ENCODE results near the gene ZBTB7C.
"Not testable (repeated sequence)": the region's sequence is repeated elsewhere in the genome, so short reads cannot be mapped to it uniquely, and the experiment has no call there.

The ZBTB7C gene

DNA sequence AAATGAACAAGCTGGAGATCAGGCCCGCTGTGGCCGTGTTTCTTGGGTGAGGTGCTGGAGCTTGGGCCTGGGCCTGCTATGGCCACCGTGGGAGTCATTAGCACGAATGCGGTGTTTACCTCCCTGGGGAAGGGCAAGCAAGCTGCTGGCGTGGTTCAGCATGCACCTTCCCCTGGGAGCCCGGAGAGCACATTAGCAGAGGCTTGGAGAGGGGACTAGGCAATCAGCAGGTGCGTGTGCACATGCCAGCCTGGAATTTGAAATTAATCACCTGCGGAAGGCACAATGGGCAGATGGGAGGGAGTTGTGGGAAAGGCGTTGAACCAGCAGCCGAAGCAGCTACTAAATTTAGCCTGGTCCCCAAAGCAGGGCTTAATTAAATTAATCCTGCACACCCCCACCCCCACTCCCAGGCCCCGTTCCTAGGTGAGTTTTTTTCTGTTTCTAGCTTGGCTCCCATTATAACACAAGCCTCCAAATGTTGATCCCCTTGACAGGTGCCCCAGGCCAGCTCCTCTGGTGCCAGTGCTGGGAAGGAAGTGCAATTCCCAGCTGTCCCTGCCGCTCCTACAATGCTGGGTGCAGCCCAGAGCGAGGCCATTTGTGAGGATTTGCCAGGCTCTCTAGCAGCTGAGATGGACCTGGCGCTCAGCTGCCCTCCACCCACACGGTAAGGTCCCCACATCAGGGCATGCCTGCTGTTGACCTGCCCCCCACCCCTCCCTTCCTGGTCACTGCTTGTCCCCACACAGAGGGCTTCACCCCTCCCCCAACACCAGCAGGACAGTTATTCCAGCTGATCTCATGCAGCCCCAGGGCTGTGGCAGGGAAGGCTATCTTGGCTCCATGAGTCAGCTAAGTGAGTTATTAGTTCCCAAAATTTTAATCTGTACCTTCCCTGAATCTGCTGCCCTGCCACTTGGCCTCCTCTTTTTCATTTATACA is 115.0 kb downstream of the ZBTB7C start:
- DNase-seq: peak; percentile 69 to 92

DNA sequence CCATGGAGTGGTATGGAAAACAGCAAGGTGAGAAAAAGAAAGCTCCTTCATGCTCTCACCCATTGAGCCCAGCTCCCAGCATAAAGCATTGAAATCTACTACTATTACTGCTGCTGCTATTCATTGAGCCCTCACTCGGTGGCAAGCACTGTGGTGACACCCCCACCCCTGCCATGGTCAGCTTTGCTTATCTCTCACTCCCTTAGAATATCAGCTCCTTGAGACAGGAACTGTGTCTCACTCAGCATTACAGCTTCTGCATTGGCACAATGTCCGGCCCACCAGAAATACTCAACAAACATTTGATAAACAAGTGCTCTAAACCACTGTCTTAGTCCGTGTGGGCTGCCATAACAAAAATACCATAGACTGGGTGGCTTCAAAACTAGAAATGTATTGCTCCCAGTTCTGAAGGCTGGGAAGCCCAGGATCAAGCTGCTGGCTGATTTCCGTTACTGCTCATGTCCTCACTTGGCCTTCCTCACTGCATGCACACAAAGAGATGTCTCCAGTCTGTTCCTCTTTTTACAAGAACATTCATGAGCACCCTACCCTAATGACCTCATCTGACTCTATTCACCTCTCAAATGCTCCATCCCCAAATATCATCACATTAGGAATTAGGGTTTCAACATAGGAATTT is 116.3 kb downstream of the ZBTB7C start:
- no peak for DNase-seq

DNA sequence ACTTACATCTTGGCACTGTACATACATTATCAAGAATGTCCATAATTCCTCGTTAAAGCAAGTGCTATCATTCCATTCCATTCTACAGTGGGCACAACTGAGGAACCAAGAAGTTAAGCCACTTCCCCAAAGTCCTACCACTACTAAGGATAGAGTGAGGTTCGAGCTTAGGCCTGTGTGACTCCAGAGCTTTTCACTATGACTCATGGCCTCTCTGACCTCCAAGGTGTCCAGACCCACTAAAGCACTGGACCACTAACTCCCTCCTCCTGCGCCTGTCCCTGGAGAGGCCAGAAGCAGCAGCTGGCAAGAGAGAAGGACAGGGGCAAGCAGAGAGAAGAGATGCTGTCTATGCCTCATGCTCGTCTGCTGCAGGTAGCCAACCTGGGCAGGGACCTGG is 117.0 kb downstream of the ZBTB7C start:
- no peak for DNase-seq

DNA sequence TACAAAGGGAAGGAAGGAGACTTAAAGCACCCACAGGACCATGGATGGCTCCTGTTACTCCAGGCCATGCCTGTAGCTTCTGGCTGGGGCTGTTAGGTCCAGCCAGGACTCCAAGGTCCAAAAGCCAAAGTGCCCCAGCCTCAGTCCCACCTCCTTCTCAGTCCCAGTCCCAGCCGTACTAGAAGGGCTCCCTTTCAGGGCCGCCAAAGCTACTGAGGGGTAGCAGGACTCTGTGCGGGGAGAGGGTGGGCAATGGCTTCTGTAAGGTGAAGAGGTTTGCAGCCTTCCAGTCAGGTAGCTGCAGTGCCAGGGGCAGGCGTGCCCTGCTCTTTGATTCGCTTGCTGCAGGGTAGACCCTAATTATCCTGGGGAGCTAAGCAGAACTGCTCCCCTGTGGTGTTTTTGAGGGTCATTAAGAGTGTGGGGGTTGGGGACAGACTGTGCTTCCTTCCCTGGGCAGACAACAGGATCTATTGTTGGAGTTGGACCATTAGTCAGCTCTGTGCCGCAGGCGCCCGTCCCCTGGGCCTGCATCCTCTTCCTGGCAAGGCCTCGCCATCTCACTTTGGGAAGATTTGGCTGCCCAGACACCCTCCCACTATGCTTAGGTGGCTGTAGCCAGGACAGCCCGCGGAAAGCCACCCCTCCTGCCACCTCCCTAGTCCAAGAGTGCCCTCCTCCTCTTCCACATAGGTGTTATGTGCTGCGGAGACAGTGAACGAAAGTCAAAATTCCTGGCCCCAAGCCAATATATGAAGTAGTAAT is 118.8 kb downstream of the ZBTB7C start:
- no peak for DNase-seq

DNA sequence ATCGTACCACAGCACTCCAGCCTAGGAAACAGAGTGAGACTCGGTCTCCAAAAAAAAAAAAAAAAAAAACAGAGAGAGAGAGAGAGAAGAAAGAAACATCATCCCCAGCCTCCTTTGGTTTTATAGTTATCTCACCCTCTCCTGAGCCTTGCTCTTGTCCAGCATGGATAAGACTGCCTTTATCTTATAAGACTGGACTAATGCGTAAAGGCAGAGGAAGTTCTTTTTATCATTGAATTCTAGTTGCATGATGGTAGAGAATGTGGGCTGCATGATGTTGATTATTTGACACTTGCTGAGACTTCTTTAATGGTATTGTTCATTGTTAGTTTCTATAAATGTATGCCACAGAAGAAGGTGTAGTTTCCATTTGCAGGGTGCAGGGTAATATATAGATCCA is 124.4 kb downstream of the ZBTB7C start:
- DNase-seq: no peak

DNA sequence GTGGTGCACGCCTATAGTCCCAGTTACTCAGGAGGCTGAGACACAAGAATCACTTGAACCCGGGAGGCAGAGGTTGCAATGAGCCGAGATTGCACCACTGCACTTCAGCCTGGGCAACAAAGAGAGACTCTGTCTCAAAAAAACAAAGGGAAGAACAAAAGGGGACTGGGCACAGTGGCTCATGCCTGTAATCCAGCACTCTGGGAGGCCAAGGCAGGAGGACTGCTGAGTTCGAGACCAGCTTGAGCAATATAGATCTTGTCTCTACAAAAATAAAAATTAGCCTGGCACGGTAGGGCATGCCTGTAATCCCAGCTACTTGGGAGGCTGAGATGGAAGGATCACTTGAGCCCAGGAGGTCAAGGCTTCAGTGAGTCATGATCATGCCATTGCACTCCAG is 125.2 kb downstream of the ZBTB7C start:
- not testable (repeated sequence) for DNase-seq

DNA sequence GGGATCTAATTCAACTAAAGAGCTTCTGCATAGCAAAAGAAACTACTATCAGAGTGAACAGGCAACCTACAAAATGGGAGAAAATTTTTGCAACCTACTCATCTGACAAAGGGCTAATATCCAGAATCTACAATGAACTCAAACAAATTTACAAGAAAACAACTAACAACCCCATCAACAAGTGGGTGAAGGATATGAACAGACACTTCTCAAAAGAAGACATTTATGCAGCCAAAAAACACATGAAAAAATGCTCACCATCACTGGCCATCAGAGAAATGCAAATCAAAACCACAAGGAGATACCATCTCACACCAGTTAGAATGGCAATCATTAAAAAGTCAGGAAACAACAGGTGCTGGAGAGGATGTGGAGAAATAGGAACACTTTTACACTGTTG is 127.7 kb downstream of the ZBTB7C start:
- DNase-seq: not testable (repeated sequence)

DNA sequence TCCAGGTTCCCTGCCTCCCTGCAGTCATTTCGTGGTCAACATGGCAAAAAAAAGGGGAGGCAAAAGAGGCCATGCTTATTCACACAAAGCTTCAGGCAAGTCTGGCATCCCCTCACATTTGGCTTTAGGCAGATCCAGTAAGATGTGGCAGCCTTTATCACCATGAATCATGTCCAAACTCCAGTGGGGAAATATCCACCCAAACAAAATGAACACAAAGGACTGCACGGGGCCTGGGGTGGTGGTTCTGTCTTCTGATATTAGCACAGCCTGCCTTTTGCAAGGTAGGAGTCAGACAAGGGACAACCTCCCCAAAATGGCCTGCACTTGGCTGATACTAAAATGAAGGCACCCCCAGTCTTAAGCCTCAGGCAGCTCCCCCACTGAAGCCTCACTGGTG is 129.9 kb downstream of the ZBTB7C start:
- no peak for DNase-seq

DNA sequence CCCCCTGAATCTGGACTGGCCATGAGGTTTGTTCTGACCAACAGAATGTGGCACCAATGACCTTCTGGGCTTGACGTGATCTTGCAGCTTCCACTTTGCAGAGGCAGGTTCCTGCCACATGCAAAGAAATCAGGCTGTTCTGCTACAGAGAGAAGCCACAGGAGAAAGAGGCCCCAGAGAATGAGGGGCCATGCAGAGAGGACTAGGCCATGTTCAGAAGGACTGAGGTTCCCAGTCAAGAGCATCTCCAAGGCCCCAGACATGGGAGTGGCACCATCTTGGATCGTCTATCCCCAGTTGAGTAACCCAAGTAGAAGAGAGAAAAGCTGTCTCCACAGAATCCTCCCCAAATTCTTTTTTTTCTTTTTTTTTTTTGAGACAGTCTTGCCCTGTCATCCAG is 131.1 kb downstream of the ZBTB7C start:
- no peak for DNase-seq

DNA sequence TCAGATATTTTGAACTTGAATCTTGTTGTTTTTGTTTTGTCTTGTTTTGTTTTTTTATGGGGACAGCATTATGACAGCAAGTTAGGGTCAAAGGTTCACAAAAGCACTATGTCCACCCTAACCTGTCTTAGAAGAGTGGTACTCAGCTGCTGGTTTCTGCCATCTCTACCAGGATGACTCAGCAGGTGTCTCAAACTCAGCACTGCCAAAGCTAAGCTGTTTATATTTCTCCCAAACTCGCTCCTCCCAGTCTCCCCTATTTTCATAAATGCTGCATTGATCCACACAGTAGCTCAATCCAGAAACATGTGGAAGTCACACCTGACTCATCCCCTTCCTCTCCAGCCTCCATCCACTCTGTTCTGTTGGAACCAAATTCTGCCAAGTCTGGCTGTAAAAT is 134.9 kb downstream of the ZBTB7C start:
- DNase-seq: peak; percentile 33 to 44

DNA sequence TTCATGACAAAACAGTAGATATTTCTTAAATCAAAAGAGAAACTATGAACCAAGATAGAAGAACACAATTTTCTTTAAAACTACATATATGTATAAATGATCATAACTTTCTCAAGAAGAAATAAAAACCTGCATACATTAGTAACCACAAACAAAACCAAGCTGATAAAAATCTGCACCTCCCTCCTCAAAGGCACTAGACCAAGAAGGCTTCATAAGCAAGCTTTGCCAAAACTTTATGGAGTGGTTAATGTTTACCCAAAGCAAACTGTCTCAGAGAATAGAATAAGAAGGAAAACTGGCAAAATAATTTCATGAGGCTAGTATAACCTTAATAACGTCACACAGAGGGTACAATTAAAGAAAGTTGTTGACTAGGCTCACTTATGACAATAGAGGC is 138.3 kb downstream of the ZBTB7C start:
- DNase-seq: peak in 1 of 2 experiments; percentile 30

DNA sequence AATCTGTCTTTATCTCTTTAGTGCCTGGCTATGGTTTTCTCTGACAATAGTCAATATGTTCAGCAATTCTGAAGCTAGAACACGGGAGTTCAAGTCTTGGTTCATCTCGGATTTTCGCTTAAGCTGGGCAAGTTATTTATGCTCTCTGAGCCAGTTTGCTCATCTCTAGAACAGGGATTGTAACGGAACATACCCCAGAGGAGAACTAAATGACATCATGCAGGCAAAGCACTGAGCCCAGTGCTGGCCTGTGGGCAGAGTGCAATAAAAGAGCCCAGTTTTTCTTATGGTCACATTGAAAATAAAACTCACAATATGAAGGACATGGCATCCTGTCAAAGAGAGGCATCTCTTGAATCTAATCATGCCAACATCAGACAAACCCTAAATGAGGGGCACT is 143.9 kb downstream of the ZBTB7C start:
- DNase-seq: no peak

DNA sequence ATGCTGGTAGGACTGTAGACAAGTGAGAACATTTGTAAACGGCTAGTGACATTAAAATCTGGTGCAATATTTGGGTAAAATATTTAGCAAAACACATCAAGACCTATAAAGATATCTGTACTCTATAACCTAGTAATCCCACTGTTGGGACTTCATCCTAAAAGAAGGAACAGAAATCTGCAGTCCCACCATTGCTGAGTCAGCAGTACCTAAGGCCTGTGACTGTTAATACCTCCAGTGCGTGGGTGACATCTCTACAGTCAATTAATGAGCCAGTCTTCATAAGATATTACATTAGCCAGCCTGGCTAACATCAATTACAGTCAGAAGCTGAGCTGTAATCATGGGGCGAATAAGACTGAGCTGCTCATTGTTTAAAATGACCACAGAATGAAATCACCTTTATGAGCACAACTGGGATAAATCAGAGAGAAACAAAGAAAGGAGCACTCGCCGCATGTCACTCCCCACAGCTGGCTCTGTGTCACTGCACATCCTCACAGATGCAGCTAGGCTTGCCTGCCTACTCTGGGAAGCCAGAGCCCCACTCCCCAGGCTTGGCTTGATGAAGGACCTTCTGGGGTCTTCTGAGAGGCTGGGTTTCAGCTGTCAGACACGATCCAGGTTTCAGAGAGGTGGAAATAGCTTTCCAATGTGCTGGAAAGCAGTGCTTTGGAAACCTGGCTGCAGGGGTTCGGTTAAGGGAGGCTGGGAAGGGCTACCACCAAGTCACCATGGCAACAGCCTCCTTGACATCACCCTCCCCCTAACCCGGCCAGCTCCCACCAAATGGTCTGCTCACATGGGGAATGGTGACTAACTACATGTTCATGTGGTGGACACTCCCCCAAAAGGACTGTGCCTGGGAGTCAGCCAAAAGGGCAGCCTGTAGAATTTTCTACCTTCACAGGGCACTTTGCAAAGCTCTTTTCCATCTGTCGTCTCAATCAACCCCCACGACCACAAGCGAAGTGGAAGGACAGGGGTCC is 145.0 kb downstream of the ZBTB7C start:
- DNase-seq: no peak

DNA sequence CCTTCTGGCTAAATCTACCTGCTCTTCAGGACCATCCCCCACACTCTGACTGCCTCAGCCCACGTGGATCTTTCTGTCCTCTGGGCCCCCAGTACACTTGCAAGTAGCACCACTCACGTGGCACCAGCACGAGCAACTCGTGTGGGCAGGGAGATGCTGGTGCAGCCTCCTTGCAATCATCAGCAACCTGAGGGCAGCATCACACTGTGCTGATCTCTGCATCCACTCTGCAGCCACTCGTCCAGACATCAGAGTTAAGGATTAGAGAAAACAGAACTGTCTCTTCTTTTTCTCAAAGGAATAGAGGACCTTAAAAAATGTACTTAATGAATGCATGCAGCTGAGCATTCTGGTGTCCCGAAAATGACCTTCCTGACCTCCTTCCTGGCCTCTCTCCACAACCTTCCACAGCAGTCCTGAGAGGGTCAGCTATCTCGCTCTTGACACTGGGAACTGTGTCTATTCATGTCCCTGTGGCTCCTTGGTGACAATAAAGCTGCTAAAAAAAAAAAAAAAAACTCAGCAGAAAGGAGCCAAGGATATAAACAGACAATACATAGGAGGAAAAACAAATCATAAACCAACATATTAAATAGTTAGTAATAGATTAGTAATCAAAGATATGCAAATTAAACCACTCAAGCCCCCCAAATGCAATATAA is 145.9 kb downstream of the ZBTB7C start:
- no peak for DNase-seq

DNA sequence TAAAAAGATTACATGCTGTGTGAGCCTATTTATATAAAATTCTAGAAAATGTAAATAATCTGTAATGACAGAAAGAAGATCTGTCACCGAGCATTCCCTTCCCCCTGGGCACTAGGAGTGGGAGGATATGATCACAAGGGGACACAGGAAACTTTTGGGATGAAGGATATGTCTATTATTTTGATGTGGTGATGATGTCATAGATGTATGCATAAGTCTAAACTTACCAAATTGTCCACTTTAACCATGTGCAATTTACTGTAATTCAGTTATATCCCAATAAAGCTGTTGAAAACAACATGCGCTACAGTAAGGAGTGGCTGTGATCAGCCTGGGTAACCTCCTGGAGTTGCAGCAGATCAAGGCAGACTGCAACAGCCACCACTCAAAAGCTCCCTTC is 148.9 kb downstream of the ZBTB7C start:
- no peak for DNase-seq

DNA sequence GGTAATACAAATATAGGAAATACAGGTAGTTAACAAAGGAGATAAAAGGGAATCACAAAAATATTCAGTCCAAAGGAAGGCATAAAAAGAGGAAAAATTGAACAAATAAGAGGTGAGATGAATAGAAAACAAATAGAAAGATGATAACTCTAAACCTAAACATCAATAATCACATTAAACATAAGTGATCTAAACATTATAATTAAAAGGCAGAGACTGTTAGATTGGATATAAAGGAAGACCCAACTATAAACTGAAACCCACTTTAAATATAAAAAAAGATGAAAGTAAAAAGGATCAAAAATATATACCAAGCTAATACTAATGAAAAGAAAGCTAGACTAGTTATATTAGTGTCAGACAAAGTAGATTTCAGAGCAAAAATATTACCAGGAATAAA is 152.3 kb downstream of the ZBTB7C start:
- DNase-seq: no peak

DNA sequence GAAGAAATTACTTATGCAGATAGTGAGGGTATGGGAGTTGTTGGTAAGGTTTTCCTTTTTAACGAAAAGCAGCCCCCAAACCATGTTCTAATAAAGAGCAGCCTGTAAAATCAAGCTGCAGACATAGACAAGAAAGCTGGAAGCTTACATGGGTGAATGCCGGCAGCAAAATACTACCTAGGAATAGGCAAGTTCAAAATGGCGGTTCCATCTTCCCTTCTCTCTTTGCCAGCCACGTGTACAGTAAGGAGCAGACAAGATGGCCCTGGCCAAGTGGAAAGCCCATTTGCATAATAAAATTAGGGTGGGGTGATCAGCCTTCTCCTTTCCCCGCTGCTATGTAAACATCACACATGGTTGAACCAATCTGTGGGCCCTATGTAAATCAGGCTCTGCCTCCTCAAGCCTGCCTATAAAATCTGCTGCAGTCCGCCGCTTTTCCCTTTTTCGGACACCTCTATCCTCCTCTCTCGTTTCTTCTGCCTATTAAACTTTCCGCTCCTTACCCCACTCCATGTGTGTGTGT is 155.0 kb downstream of the ZBTB7C start:
- DNase-seq: peak; percentile 62 to 75

DNA sequence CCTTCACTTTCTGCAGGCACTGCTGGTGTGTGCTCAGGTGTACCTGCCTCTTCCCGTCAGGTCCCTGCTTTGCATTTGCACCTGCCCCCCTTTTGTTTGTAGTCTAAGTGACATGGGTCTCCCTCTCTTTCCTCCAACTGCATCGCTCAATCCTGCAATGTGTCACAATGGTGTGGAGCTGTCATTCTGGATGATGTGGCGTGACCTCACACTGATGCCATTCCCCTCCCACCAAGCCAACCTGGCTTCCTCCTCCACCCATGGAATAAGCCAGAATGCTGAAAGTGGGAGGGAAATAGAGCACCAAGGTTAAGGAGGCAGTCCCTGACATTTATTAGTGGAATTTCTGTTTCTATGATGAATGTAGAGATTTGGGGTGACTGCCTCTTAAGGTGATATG is 156.7 kb downstream of the ZBTB7C start:
- peak; percentile 60 to 77 for DNase-seq

DNA sequence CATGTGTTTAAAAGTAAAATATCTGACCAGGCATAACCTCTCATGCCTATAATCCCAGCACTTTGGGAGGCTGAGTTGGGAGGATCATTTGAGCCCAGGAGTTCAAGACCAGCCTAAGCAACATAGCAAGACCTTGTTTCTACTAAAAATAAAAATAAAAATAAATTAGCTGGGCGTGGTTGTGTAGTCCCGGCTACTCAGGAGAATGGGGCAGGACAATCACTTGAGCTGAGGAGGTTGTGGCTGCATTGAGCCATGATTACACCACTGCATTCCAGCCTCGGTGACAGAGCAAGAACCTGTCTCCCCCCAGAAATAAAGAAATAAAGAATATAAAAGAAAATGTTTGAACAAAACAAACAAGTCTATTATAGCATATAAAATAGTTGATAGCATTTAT is 158.3 kb downstream of the ZBTB7C start:
- DNase-seq: no peak

DNA sequence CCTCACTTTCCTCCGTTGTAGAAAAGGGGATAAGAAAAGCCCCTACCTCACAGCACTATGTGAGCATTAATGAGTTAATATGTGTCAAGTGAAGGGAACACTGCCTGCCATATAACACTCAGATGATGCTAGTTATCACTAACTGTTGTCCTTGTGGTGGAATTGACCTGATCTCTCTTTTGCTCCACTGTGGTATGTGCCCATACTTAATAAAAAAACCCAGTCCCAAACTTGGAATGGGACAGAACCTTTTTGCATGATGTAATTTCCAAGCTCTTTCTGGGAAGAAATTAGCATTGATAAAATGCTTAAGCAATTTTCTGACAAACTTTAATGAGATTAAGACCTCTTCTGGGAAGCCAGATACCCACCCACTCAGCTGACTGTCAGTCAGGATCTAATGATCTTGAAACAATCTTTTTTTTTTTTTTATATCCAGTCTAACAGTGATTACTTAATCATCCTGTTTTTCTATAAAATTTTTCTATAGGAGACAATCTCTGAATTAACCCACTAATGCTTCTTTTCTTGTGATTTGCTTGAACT is 158.7 kb downstream of the ZBTB7C start:
- no peak for DNase-seq

DNA sequence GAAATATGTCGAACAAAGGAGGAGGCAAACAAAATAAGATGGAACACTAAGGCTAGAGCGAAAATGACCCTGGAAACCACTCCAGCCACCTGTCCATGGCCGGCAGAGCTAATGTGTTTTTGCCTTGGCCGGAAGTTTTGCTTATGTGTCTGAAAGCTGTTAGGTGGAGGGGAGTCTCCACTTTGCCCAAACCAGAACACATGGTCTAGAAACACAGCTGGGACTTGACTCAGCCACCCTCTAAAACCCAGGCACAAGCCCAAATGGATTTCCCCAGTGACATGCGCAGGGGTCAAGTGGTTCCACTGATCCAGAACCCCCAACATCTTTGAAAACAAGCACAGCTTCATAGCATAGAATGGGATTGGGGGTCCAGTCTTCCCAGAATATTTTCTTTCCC is 159.3 kb downstream of the ZBTB7C start:
- DNase-seq: no peak
